H1 (cell line): ENCODE data around the gene KIF5C. TPM values are rescaled to one million over a fixed set of nuclear protein-coding genes. Genes with fewer than 3 reads are reported as not detected.

ENCODE experiments used
- CTCF ChIA-PET: fragments of 300-600 bp; sonication (Branson Sonifier 250); formaldehyde crosslinking; loops from one replicate; lab custom pipeline; 2021; ENCODE audit not compliant: partially characterized antibody; lab: Charles Lee
- POLR2A ChIA-PET: fragments of 300-600 bp; sonication (Branson Sonifier 250); formaldehyde crosslinking; loops from one replicate; lab custom pipeline; 2021; ENCODE audit warnings: inconsistent platforms; ENCODE audit not compliant: partially characterized antibody; lab: Charles Lee
- DNase-seq, 2 experiments: peaks; one replicate each; pipeline versions ENCODE4 v3.0.0 to v3.0.0-alpha.2; 2010 to 2022; ENCODE audit warnings: low spot score in 2 of 2, low read depth in 1 of 2, mixed read lengths in 1 of 2
- FAIRE-seq: peaks from 2 replicates; lab custom pipeline; 2011; peaks lifted over from hg19 to GRCh38; lab: Jason Lieb, UNC
- H2AFZ ChIP-seq: 2 replicates; pipeline ENCODE4 v1.8.1; 2012; ENCODE audit warnings: low read length, inconsistent platforms
- H2AK5ac ChIP-seq: 2 replicates; pipeline ENCODE4 v1.6.1; 2013; ENCODE audit warnings: low read depth, low read length
- H2BK120ac ChIP-seq: replicated peaks from 2 replicates; pipeline ENCODE3; 2013; ENCODE audit warnings: low read depth, low read length, inconsistent platforms
- H2BK12ac ChIP-seq: 2 replicates; pipeline ENCODE4 v1.6.1; 2013; ENCODE audit warnings: low read depth, low read length
- H2BK15ac ChIP-seq: 2 replicates; pipeline ENCODE4 v1.6.1; 2013; ENCODE audit warnings: low read length
- H2BK20ac ChIP-seq: 2 replicates; pipeline ENCODE4 v1.6.1; 2013; ENCODE audit warnings: low read length
- H2BK5ac ChIP-seq: 2 replicates; pipeline ENCODE4 v1.6.1; 2013; ENCODE audit warnings: low read depth, low read length
- H3K14ac ChIP-seq: 2 replicates; pipeline ENCODE4 v1.6.1; 2013; ENCODE audit warnings: inconsistent platforms; ENCODE audit not compliant: insufficient read length
- H3K18ac ChIP-seq: 2 replicates; pipeline ENCODE4 v1.6.1; 2013; ENCODE audit warnings: low read length; ENCODE audit errors: extremely low read depth
- H3K23ac ChIP-seq: 2 replicates; pipeline ENCODE4 v1.6.1; 2013; ENCODE audit warnings: inconsistent platforms; ENCODE audit not compliant: insufficient read length
- H3K23me2 ChIP-seq: 2 replicates; pipeline ENCODE4 v1.6.1; 2013; ENCODE audit warnings: low read depth, low read length
- H3K27ac ChIP-seq: 2 replicates; pipeline ENCODE4 v1.6.1; 2011; ENCODE audit warnings: low read depth, low read length, inconsistent platforms
- H3K27me3 ChIP-seq, 4 experiments: replicated peaks in 1 of 4; 1 replicate in 1 of 4; 2 replicates in 3 of 4; pipeline versions ENCODE4 v1.6.1 to v1.8.1; 2011 to 2013; ENCODE audit warnings: low read length in 3 of 4, mild to moderate bottlenecking in 3 of 4, inconsistent platforms in 2 of 4, mixed read lengths in 2 of 4, moderate library complexity in 1 of 4; ENCODE audit not compliant: control insufficient read depth in 3 of 4, insufficient read depth in 3 of 4; ENCODE audit errors: extremely low read depth in 1 of 4
- H3K36me3 ChIP-seq, 4 experiments: 2 replicates each; pipeline versions ENCODE4 v1.6.1 to v1.8.1; 2011 to 2013; ENCODE audit warnings: mild to moderate bottlenecking in 4 of 4, low read length in 3 of 4, moderate library complexity in 2 of 4, control low read depth in 1 of 4, inconsistent platforms in 1 of 4; ENCODE audit not compliant: insufficient read depth in 4 of 4, control insufficient read depth in 2 of 4
- H3K4ac ChIP-seq: replicated peaks from 2 replicates; pipeline ENCODE3; 2013; ENCODE audit warnings: low read length, low read depth, mixed read lengths, inconsistent platforms; ENCODE audit not compliant: insufficient read length
- H3K4me1 ChIP-seq, 4 experiments: replicated peaks in 1 of 4; 1 replicate in 1 of 4; 2 replicates in 3 of 4; pipeline versions ENCODE4 v1.6.1 to v1.8.1; 2011 to 2013; ENCODE audit warnings: low read length in 3 of 4, inconsistent platforms in 2 of 4, mixed read lengths in 1 of 4; ENCODE audit not compliant: insufficient read depth in 4 of 4, control insufficient read depth in 3 of 4
- H3K4me2 ChIP-seq, 2 experiments: 2 replicates each; pipeline versions ENCODE4 v1.6.1 to v1.8.1; 2011 to 2013; ENCODE audit warnings: low read depth in 2 of 2, low read length in 2 of 2, control low read depth in 1 of 2, inconsistent platforms in 1 of 2, mild to moderate bottlenecking in 1 of 2; ENCODE audit not compliant: insufficient read depth in 1 of 2
- H3K4me3 ChIP-seq, 4 experiments: fragments of 200-600, 300-600 bp in 1 of 4; sonication (generic), shearing (Covaris generic), sonication (Bioruptor Twin) in 1 of 4; 2 replicates each; pipeline versions ENCODE4 v1.5.1 to v1.8.1; 2011 to 2016; ENCODE audit warnings: low read length in 4 of 4, low read depth in 3 of 4, control low read depth in 2 of 4, inconsistent platforms in 2 of 4, mild to moderate bottlenecking in 2 of 4, mixed read lengths in 1 of 4, moderate library complexity in 1 of 4; ENCODE audit not compliant: insufficient read depth in 2 of 4; ENCODE audit errors: extremely low read depth in 1 of 4
- H3K56ac ChIP-seq: replicated peaks from 2 replicates; pipeline ENCODE3; 2013; ENCODE audit warnings: low read depth, mild to moderate bottlenecking, mixed read lengths, low read length, inconsistent platforms; ENCODE audit not compliant: insufficient read length
- H3K79me1 ChIP-seq: 2 replicates; pipeline ENCODE4 v1.6.1; 2013; ENCODE audit warnings: low read depth, low read length, control low read depth
- H3K79me2 ChIP-seq, 2 experiments: 2 replicates each; pipeline versions ENCODE4 v1.6.1 to v1.8.1; 2012 to 2013; ENCODE audit warnings: low read length in 2 of 2, mild to moderate bottlenecking in 2 of 2, inconsistent platforms in 1 of 2; ENCODE audit not compliant: insufficient read depth in 2 of 2, control insufficient read depth in 1 of 2
- H3K9ac ChIP-seq, 4 experiments: replicated peaks in 1 of 4; 1 replicate in 1 of 4; 2 replicates in 3 of 4; pipeline versions ENCODE4 v1.6.1 to v1.8.1; 2011 to 2013; ENCODE audit warnings: low read depth in 3 of 4, low read length in 3 of 4, control low read depth in 2 of 4, mild to moderate bottlenecking in 2 of 4, moderate library complexity in 2 of 4, inconsistent platforms in 1 of 4; ENCODE audit errors: extremely low read depth in 1 of 4
- H3K9me3 ChIP-seq, 2 experiments: 2 replicates each; pipeline versions ENCODE4 v1.6.1 to v1.8.1; 2012 to 2013; ENCODE audit warnings: mild to moderate bottlenecking in 2 of 2, moderate library complexity in 2 of 2, control low read depth in 1 of 2, inconsistent platforms in 1 of 2, low read depth in 1 of 2, low read length in 1 of 2, mixed read lengths in 1 of 2; ENCODE audit not compliant: insufficient read depth in 2 of 2
- H4K20me1 ChIP-seq, 2 experiments: replicated peaks in 1 of 2; 2 replicates each; pipeline versions ENCODE3 to v1.8.1; 2011 to 2013; ENCODE audit warnings: inconsistent platforms in 2 of 2, low read length in 2 of 2, mild to moderate bottlenecking in 1 of 2; ENCODE audit not compliant: insufficient read depth in 2 of 2, control insufficient read depth in 1 of 2
- H4K5ac ChIP-seq: 2 replicates; pipeline ENCODE4 v1.6.1; 2013; ENCODE audit warnings: low read length, low read depth, mixed read lengths, inconsistent platforms; ENCODE audit not compliant: insufficient read length
- H4K8ac ChIP-seq: 2 replicates; pipeline ENCODE4 v1.8.0; 2013; ENCODE audit warnings: mild to moderate bottlenecking, moderate library complexity, low read length, inconsistent platforms; ENCODE audit not compliant: insufficient read depth; ENCODE audit errors: extremely low read depth
- H4K91ac ChIP-seq: replicated peaks from 2 replicates; pipeline ENCODE3; 2013; ENCODE audit warnings: low read length, mixed read lengths, inconsistent platforms; ENCODE audit not compliant: insufficient read length
- CBX5 ChIP-seq: fragments of 300-800, 300-1000 bp; sonication (generic); IDR thresholded peaks from 2 replicates; pipeline ENCODE4 v1.7.1; 2016; ENCODE audit warnings: antibody characterized with exemption, low read length, low read depth
- PHF8 ChIP-seq: fragments of 200-600 bp; sonication (generic); conservative IDR thresholded peaks from 2 replicates; pipeline ENCODE4 v1.7.1; 2012; ENCODE audit warnings: low read depth, mild to moderate bottlenecking, inconsistent platforms, low read length, moderate library complexity
- TBP ChIP-seq: IDR thresholded peaks from 2 replicates; pipeline ENCODE4 v1.6.1; 2011; ENCODE audit warnings: low read depth, low read length, improper control_type of control experiment
- TEAD4 ChIP-seq: IDR thresholded peaks from 2 replicates; pipeline ENCODE4 v1.6.1; 2012; ENCODE audit warnings: low read depth, low read length, inconsistent platforms, mixed read lengths
- WGBS, 2 experiments: shearing (Covaris generic) in 1 of 2; methylation state at CpG; one replicate each; pipeline versions ENCODE4 v1.1.6 to v1.1.7; 2013 to 2015; ENCODE audit warnings: low lambda C conversion rate in 2 of 2, mixed read lengths in 2 of 2, inconsistent platforms in 1 of 2, low coverage in 1 of 2, missing lambda C conversion rate in 1 of 2; ENCODE audit not compliant: insufficient replicate concordance in 2 of 2, insufficient coverage in 1 of 2, insufficient read length in 1 of 2; ENCODE audit errors: extremely low coverage in 1 of 2, missing lambda C conversion rate in 1 of 2; 5-methylcytosine and 5-hydroxymethylcytosine counted together
- polyA plus RNA-seq, 7 experiments: library from polyadenylated mRNA; depleted of rRNA in 3 of 7; stranded (reverse) in 5 of 7; unstranded in 2 of 7; fragments of >200 nt in 5 of 7; fragments of 200-250 nt in 2 of 7; gene quantifications; 1 replicate in 5 of 7; 2 replicates in 1 of 7; 4 replicates in 1 of 7; pipeline versions ENCODE4 v1.2.1 to v1.2.3, GENCODE V29; 2011 to 2013; ENCODE audit warnings: missing spikeins in 2 of 7, mixed read lengths in 2 of 7
- total RNA-seq: library from RNA; stranded (reverse); fragmentation: NEBNext Ultra II Directional; extraction: Animal tissue kit (Norgen Biotek cat#: 25700); gene quantifications from 2 replicates; pipeline ENCODE4 v1.2.1, GENCODE V29; 2021

KIF5C gene
- total and polyA plus RNA-seq, 2 of the 8 experiments (the other 6 are each of a cell fraction or from before 2014, with no cell fraction given), result 16.3 to 66.4 TPM

GRCh38 chr2:148979164-148979918, 104.3 kb downstream of the KIF5C start:
- Histone ChIP-seq H3K4me2 (no peak overlapping the region), H3K4me1 (peaks cover 4 to 16% (median 9%) of the 10 kb centered on the region in 4 experiments; a peak in 5 of 7 replicates), H3K9me3 (no peaks in the 10 kb centered on the region), H3K27ac (no peak overlapping the region), H4K8ac (no peak overlapping the region), H3K14ac (no peak overlapping the region), H3K23ac (no peak overlapping the region), H4K5ac (no peak overlapping the region), H2BK5ac (no peak overlapping the region), H3K4ac (no peak overlapping the region), H2BK15ac (no peak overlapping the region), H3K18ac (no peak overlapping the region), H2AFZ (no peak overlapping the region), H4K20me1 (no peaks in the 10 kb centered on the region), H3K36me3 (peaks cover 2 to 31% (median 24%) of the 10 kb centered on the region in 4 experiments; a peak in 6 of 8 replicates), H3K9ac (no peak overlapping the region), H3K79me1 (no peaks in the 10 kb centered on the region), H2BK120ac (no peak overlapping the region), H2BK12ac (no peak overlapping the region), H3K27me3 (no peaks in the 10 kb centered on the region), H3K23me2 (no peaks in the 10 kb centered on the region), H3K4me3 (no peak overlapping the region), H2AK5ac (no peak overlapping the region), H2BK20ac (no peak overlapping the region), H3K79me2 (no peaks in the 10 kb centered on the region), H3K56ac (no peak overlapping the region), H4K91ac (no peak overlapping the region)
- CTCF ChIA-PET, result interaction anchor here (0.6 to 2.3 kb wide), 9 partner anchors 8 to 1004 kb away, joined by 3 to 13 read pairs (median 3); no protein-coding TSS in a partner anchor
- TF ChIP-seq CBX5 (no peak), PHF8 (no peak), TEAD4 (no peak), TBP (no peak)
- no peak for DNase-seq
- WGBS, 2 experiments, result 78% methylated on average over 6 of the region's 6 CpGs; no CpG with 5 or more reads in 1 of the 2 experiments
- POLR2A ChIA-PET, result no interaction called here
- FAIRE-seq, result no peak
